HEK293 (cell line): ENCODE data around the gene RPL12.

ENCODE experiments used
- MZF1 ChIP-seq: fragments of 450-650 bp; formaldehyde crosslinking; IDR thresholded peaks from 2 replicates; pipeline ENCODE4 v1.5.1; 2017; ENCODE audit warnings: missing biosample characterization, missing genetic modification characterization, borderline replicate concordance
- PBX3 ChIP-seq: sonication (generic); formaldehyde crosslinking; IDR thresholded peaks from 2 replicates; pipeline ENCODE4 v1.8.1; 2022; ENCODE audit warnings: mild to moderate bottlenecking, moderate library complexity, missing genetic modification reagents
- SALL2 ChIP-seq: fragments of 450-650 bp; formaldehyde crosslinking; IDR thresholded peaks from 2 replicates; pipeline ENCODE4 v1.5.0; 2017; ENCODE audit warnings: missing biosample characterization, mild to moderate bottlenecking, missing genetic modification characterization, borderline replicate concordance
- TRIM28 ChIP-seq: IDR thresholded peaks from 2 replicates; pipeline ENCODE4 v1.6.1; 2011; ENCODE audit warnings: low read length, control low read depth, borderline replicate concordance
- YY1 ChIP-seq: fragments of 450-650 bp; formaldehyde crosslinking; IDR thresholded peaks from 2 replicates; pipeline ENCODE4 v1.5.1; 2018; ENCODE audit warnings: missing biosample characterization, missing genetic modification characterization
- ZBTB1 ChIP-seq: fragments of 450-650 bp; formaldehyde crosslinking; IDR thresholded peaks from 2 replicates; pipeline ENCODE4 v1.5.1; 2016; ENCODE audit warnings: missing biosample characterization, missing genetic modification characterization
- ZFHX2 ChIP-seq: fragments of 450-650 bp; formaldehyde crosslinking; conservative IDR thresholded peaks from 2 replicates; pipeline ENCODE4 v1.5.1; 2016; ENCODE audit warnings: missing biosample characterization, missing genetic modification characterization
- ZNF24 ChIP-seq: fragments of 450-650 bp; formaldehyde crosslinking; IDR thresholded peaks from 2 replicates; pipeline ENCODE4 v1.5.1; 2016; ENCODE audit warnings: missing biosample characterization, missing genetic modification characterization
- ZNF354C ChIP-seq: fragments of 450-650 bp; formaldehyde crosslinking; IDR thresholded peaks from 2 replicates; pipeline ENCODE4 v1.5.1; 2016; ENCODE audit warnings: missing biosample characterization, missing genetic modification characterization, low read depth, borderline replicate concordance
- ZNF501 ChIP-seq: fragments of 450-650 bp; formaldehyde crosslinking; IDR thresholded peaks from 2 replicates; pipeline ENCODE4 v1.5.1; 2016; ENCODE audit warnings: missing biosample characterization, missing genetic modification characterization
- ZNF843 ChIP-seq: fragments of 450-650 bp; formaldehyde crosslinking; IDR thresholded peaks from 2 replicates; pipeline ENCODE4 v1.5.1; 2016; ENCODE audit warnings: missing biosample characterization, missing genetic modification characterization
- TF ChIP-seq, protein P1 (sequence below): fragments of 450-650 bp; formaldehyde crosslinking; IDR thresholded peaks from 2 replicates; pipeline ENCODE4 v1.5.1; 2016; ENCODE audit warnings: missing biosample characterization, missing genetic modification characterization
- TF ChIP-seq, protein P2 (sequence below): fragments of 450-650 bp; formaldehyde crosslinking; IDR thresholded peaks from 2 replicates; pipeline ENCODE4 v1.5.1; 2016; ENCODE audit warnings: missing biosample characterization, missing genetic modification characterization, borderline replicate concordance

- no peak for TF ChIP-seq SALL2 (tag by site-specific recombination)
- TF ChIP-seq, protein P1, sequence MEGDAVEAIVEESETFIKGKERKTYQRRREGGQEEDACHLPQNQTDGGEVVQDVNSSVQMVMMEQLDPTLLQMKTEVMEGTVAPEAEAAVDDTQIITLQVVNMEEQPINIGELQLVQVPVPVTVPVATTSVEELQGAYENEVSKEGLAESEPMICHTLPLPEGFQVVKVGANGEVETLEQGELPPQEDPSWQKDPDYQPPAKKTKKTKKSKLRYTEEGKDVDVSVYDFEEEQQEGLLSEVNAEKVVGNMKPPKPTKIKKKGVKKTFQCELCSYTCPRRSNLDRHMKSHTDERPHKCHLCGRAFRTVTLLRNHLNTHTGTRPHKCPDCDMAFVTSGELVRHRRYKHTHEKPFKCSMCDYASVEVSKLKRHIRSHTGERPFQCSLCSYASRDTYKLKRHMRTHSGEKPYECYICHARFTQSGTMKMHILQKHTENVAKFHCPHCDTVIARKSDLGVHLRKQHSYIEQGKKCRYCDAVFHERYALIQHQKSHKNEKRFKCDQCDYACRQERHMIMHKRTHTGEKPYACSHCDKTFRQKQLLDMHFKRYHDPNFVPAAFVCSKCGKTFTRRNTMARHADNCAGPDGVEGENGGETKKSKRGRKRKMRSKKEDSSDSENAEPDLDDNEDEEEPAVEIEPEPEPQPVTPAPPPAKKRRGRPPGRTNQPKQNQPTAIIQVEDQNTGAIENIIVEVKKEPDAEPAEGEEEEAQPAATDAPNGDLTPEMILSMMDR (tag by site-specific recombination) = no peak
- no peak for TF ChIP-seq MZF1 (tag by site-specific recombination)
- TF ChIP-seq ZBTB1 (tag by site-specific recombination) = no peak
- TF ChIP-seq ZNF24 (tag by site-specific recombination) = no peak
- no peak for TF ChIP-seq ZNF354C
- TF ChIP-seq, protein P2, sequence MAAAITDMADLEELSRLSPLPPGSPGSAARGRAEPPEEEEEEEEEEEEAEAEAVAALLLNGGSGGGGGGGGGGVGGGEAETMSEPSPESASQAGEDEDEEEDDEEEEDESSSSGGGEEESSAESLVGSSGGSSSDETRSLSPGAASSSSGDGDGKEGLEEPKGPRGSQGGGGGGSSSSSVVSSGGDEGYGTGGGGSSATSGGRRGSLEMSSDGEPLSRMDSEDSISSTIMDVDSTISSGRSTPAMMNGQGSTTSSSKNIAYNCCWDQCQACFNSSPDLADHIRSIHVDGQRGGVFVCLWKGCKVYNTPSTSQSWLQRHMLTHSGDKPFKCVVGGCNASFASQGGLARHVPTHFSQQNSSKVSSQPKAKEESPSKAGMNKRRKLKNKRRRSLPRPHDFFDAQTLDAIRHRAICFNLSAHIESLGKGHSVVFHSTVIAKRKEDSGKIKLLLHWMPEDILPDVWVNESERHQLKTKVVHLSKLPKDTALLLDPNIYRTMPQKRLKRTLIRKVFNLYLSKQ (tag by site-specific recombination) = no peak
- no peak for TF ChIP-seq YY1 (tag by site-specific recombination)
- TF ChIP-seq ZNF501 (tag by site-specific recombination) = no peak
- TF ChIP-seq ZNF843 = no peak
- no peak for TF ChIP-seq PBX3
- TF ChIP-seq TRIM28 = no peak
- no peak for TF ChIP-seq ZFHX2 (tag by site-specific recombination)
Observed at GRCh38 chr9:127473501-127473900, 22.3 kb upstream of the RPL12 start.
